PFSK-1 (cell line): Measurements from ENCODE around the gene RBM26.

Source experiments
- POLR2AphosphoS5 ChIP-seq: IDR thresholded peaks from 2 replicates; pipeline ENCODE4 v1.6.1; 2012; ENCODE audit warnings: low read depth, mild to moderate bottlenecking, control low read depth, low read length, moderate library complexity
- TAF1 ChIP-seq: IDR thresholded peaks from 2 replicates; pipeline ENCODE4 v1.6.1; 2012; ENCODE audit warnings: low read length, control low read depth, borderline replicate concordance; ENCODE audit not compliant: insufficient read depth
- TF ChIP-seq, protein P1 (sequence below), 2 experiments: IDR thresholded peaks; 2 replicates each; pipeline versions ENCODE4 v1.6.1 to v1.8.0; 2011 to 2012; ENCODE audit warnings: low read depth in 2 of 2, low read length in 2 of 2, control low read depth in 1 of 2, inconsistent platforms in 1 of 2, mild to moderate bottlenecking in 1 of 2, moderate library complexity in 1 of 2; ENCODE audit not compliant: insufficient read depth in 1 of 2

- TF ChIP-seq, protein P1, sequence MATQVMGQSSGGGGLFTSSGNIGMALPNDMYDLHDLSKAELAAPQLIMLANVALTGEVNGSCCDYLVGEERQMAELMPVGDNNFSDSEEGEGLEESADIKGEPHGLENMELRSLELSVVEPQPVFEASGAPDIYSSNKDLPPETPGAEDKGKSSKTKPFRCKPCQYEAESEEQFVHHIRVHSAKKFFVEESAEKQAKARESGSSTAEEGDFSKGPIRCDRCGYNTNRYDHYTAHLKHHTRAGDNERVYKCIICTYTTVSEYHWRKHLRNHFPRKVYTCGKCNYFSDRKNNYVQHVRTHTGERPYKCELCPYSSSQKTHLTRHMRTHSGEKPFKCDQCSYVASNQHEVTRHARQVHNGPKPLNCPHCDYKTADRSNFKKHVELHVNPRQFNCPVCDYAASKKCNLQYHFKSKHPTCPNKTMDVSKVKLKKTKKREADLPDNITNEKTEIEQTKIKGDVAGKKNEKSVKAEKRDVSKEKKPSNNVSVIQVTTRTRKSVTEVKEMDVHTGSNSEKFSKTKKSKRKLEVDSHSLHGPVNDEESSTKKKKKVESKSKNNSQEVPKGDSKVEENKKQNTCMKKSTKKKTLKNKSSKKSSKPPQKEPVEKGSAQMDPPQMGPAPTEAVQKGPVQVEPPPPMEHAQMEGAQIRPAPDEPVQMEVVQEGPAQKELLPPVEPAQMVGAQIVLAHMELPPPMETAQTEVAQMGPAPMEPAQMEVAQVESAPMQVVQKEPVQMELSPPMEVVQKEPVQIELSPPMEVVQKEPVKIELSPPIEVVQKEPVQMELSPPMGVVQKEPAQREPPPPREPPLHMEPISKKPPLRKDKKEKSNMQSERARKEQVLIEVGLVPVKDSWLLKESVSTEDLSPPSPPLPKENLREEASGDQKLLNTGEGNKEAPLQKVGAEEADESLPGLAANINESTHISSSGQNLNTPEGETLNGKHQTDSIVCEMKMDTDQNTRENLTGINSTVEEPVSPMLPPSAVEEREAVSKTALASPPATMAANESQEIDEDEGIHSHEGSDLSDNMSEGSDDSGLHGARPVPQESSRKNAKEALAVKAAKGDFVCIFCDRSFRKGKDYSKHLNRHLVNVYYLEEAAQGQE (IDR thresholded peaks at IDR 0.05; ENCODE audit: insufficient read depth in 1 of 2, low read depth in 2 of 2, low read length in 2 of 2) = no peak
- TF ChIP-seq POLR2AphosphoS5 = no peak
- TF ChIP-seq TAF1 = no peak
Observed at GRCh38 chr13:79336966-79337365, 69.1 kb downstream of the RBM26 start.
